GF-D8 (cell line): Measurements from ENCODE around the gene GSTT2B.
"Not testable (repeated sequence)": the region's sequence is repeated elsewhere in the genome, so short reads cannot be mapped to it uniquely, and the experiment has no call there.

Source experiments
- DNase-seq: peaks from one replicate; lab custom pipeline; 2025; lab: John Stamatoyannopoulos, UW

Gene GSTT2B

DNA sequence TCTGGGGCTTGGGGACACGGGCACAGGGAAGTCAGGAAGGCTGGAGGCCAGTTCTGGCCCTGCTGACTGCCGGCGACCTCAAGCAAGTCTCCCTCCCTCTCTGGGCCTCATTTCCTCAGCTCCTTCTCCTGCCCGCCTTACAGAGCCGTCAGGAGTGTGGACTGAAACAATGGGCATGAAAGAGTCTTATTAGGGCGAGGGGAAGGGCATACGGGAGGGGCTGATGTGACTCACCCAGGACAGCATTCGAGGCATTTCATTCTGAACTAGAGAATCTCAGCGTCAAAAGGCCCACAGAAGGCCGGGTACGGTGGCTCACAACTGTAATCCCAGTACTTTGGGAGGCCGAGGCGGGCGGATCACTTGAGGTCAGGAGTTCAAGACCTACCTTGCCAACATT is 20.8 kb downstream of the GSTT2B start:
- not testable (repeated sequence) for DNase-seq

DNA sequence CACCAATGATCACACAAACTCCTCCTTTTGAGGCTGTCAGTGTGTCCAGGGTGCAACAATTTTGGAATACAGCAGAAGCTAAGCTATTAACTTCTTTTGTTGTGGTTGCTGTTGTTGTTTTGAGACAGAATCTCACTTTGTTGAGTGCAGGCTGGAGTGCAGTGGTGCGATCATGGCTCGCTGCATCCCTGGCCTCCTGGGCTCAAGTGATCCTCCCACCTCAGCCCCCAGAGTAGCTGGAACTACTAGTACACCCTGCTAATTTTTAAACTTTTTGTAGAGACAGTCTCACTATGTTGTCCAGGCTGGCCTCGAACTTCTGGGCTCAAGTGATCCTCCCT is 22.0 kb downstream of the GSTT2B start:
- DNase-seq: no peak

DNA sequence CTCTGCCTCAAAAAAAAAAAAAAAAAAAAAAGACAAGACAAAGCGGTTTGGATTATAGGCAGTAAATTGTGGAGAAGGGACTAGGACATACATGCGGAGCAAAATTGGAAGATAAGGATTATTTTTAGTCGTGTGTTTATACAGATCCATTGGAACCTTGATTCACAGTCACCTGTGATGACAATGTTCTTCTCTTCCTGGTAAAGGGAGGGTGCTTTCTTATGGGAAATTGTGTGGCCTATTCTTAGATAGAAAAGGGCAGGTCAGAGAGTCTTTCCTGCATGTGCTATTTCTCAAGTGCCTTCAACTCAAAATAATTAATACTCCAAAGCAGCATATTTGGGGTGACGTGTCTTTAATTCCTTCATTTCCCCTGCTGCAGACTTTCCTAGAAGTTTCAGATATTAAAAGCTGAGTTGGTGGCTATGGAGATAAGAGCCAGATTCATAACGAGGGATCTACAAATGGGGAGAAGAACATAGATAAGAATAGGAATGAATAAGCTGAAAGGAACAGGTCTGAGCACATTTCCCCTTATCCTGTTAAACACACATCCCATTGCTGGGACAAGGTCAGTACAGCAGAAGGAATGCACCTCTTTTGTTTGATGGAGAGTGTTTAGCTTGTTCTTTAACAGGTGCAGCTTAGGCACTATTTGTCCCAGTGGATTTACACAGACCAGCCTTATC is 22.5 kb downstream of the GSTT2B start:
- no peak for DNase-seq

DNA sequence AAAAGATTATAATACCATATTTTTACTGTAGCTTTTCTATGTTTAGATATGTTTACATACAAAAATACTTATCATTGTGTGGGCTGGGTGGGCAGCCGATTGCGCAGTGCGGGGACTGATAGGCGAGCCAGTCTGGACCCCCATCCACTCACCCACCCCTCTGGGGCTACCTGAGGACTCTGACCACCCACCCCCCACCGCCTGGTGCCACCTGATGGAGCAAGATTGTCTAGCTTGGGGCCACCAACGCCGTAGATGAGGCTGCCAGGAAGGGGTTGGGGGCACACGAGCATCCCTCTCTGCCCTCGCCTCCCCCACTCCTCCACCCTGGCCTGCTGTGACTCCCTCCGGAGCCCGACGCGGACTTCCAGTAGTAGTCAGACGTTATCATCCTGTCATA is 34.4 kb downstream of the GSTT2B start:
- no peak for DNase-seq

DNA sequence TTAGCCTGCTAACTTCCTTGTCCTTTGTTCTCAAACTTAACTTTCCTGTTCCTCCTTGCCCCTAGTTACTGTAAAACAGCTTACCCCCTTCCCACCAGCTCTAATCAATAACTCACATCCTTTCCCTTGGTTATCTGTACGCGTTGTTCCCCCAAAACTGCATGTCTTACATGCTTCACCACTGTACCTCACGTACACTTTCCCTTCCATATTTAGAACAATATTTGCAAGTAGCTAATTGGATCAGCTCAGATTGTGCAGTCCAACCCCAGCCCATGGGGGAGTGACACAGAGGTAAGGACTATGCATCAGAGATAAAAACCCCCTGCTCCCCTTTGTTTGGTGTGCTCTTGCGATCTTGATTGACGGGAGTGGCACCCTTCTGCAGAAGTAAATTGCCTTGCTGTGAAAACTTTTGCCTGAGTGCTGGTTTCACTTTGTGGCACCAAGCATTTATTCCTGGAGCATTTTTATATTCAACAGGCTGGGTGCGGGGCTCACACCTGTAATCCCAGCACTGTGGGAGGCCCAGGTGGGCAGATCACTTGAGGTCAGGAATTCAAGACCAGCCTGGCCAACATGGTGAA is 35.9 kb downstream of the GSTT2B start:
- DNase-seq: no peak

DNA sequence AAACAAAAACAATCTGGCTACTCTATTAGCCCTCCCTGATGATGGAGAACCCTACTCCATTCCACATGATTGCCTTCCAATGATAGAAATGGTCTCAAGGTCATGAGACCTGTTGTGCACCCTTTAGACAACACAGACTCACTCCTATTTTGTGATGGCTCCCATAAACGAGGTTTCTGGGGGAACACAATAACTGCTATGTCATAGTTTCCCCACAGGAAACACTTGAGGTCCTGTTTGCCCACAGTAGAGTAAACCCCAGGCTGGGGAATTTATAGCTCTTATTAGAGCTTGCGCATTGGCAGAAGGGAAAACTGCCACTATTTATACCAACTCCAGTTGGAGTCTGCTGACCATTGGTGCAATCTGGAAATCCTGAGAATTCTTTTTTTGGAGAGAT is 38.1 kb downstream of the GSTT2B start:
- DNase-seq: no peak

DNA sequence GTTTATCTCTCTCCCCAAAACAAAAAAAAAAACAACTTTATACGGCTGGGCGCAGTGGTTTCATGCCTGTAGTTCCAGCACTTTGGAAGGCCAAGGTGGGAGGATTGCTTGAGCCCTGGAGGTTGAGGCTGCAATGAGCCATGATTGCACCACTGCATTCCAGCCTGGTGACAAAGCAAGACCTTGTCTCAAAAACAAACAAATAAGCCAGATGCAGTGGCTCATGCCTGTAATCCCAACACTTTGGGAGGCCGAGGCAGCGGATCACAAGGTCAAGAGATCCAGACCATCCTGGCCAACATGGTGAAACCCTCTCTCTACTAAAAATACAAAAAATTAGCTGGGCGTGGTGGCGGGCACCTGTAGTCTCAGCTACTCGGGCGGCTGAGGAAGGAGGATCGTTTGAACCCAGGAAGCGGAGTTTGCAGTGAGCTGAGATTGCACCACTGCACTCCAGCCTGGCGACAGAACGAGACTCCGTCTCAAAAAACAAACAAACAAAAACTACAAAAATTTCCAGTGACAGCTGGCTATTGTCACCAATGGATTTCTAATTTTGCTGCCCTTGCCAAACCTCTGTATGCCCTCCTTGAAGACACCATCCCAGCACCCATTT is 39.3 kb downstream of the GSTT2B start:
- not testable (repeated sequence) for DNase-seq

DNA sequence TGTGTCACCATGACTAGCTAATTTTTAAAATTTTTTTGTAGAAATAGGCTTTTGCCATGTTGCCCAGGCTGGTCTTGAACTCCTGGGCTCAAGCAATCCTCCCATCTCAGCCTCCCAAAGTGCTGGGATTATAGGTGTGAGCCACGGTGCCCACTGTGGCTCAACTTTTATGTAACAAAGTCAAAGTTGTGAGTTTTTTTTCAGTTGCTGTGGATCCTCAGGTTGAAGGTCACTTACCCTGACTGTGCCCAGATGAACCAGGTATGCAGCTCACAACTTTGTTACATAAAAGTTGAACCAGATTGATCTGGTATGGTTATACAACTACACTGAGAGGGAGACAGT is 40.8 kb downstream of the GSTT2B start:
- not testable (repeated sequence) for DNase-seq

DNA sequence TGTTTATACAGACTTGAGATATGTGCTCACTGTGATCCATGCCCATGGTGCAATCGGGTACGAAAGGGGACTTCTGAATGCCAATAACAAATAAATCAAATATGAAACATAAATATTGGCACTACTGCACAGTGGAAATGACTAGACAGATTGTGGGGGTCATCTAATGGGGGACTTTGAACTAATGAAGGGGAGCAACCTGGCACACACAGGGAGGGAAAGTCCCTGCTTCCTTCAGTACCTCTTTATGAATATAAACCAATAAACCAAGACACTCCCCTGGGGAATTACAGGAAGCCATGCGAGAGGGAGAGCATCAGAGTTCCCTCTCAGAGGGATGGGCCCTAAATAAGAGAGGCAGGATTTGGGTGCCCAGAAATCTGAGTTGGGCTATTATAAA is 45.7 kb downstream of the GSTT2B start:
- DNase-seq: no peak

DNA sequence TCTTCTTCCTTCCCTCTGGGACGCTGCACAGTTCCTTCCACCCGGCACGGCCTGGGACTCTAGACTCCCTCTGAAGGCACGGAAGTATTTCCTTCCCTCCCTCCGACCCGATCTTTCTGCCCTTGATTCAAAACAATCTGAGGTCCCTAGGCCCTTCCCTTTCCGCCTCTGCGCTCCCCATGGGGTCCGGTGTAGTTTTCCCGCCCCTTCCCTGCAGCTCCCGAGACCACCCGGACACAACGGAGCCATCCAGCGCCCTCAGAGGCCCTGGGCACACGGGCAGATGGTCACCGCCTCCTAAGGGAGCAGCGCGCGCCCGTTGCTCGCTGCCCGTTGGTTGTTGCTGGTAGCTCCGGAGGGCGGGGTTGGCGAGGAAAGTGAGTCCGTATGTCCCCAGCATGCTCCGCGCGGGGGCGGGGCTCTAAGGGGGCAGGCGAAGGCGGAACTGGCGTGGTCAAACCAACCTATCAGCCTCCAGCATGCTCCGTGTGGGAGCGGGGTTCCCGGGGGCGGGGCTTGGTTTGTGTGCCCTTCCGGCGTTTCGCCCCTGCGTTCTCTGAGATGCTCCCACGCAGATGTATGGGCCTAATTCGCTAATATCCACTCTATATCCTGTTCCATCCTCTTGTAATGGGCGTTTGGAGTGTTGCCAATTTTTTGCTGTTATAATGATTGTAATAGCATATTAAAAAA is 47.2 kb downstream of the GSTT2B start:
- DNase-seq: peak; percentile 98

DNA sequence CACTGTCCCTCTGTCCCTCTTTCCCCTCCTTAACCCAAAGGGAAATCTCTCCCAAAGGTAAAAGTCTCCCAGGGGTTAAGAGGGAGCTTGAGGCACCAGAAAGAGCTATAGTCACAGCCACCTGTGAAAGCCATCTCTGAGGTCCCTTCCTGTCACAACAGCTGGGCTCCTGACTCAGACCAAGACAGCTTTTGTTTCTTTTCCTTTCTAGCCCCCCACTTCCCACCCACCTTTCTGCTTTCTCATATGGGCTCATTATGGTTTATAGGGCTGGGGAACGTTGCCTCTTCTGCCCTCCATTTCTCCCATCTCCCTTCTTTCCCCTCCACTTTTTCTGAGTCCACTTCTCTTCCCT is 47.7 kb downstream of the GSTT2B start:
- DNase-seq: no peak

DNA sequence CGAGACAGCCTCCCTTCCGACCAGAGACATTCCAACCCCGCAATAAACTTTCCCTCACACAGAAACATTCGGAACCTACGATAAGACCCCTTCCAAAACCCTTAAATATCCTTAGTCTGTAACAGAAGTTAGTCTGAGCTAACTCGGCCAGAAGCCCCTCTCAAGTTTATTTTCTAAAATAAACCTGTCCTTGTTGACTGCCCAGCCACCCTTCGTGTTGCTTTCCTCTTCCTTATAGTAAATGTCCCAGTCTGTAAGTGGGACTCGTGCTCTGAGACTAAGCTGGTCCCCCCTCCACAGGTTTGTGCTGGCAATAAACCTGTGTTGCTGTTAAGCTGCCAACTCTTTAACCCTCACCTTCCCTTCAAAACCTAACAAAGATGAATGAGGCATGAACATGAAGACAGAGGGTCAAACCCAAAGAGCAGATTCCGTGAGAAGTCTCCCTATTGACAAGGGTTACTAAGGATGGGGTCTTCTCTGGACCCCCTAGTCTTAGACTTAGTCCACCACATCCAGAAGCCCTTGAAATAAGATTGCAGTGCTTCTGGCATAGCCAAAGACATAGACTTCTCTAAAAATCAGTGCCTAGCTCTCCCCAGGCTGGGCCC is 48.6 kb downstream of the GSTT2B start:
- DNase-seq: no peak

DNA sequence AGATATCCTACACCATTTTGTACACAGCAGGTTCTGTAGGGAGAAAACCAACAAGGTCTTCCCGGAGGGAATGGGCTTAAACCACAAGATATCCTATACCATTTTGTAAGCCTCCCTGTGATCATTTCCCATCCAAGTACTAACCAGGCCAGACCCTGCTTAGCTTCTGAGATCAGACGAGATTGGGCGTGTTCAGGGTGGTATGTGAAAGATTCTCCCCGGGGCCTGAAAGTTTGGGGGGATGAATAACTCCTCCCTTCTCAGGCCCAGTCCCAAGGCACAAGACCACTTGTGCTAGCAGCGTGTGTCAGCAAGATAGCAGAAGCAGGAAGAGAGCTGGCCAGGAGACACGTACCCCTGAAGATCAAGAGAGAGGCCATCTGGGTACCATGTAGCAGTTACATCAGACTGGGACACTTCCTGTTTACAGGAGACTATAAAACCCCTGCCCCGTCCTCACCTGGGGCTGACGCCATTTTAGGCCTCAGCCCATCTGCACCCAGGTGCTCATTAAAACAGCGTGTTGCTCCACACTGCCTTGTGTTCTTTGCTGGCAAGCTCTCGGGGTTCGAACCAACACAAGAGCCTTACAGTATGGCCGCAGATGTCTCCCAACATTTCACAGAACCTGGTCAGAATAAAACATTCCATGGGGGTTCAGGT is 49.5 kb downstream of the GSTT2B start:
- no peak for DNase-seq

DNA sequence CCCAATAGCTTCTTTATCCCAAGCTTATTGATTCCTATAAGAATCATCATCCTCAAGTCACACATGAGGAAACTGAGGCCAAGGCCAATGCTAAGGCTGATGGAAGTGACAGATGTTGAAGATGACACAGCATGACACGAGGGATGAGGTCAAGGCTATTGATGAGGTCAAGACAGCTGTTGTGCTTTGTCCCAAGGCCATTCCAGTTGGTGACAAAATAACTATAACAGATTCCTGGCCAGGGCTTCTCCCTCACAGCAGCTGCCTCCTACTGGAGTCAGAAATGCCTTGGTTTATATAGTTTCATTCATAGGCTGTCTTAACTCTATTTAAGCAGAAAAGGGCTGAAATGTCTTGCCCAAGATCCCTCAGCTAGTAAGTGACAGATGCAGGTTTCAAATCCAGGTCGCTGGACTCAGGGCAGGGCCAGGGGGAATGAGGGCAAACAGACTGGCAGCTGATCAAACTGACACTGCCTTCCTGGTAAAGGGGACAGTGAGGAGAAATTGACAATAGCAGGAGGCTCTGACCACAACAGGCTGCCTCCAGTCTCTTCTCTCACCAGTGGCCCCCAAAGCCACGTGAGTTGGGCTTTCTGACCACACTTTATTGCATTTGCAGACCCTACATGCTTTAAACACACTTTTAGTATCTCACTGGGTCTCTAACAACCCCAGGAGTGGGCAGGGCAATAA is 50.4 kb downstream of the GSTT2B start:
- DNase-seq: no peak

DNA sequence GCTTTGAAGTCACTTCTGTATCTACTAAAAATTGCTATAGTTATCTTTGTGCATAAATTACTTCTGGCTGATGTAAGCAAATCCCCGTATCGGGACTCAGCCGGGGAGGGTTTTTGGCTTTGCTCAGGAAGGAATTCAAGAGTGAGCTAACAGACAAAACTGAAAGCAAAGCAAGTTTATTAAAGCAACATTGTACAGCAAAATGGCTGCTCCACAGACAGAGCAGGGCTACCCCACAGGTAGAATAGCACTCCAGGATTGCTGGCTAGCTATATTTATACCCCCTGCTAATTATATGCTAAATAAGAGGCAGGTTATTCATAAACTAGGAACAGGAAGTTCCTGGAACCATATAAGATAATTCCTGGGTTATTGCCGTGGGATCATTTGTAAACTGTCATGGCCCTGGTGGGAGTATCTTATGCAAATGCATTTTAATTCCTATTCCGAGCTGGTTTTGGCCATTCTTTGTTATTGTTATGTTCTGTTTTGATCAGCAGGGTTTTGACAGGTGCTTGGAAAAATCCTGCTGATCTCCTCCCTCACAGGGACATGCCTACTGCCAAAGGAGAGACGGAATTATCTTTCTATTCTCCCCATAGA is 51.6 kb downstream of the GSTT2B start:
- DNase-seq: no peak

DNA sequence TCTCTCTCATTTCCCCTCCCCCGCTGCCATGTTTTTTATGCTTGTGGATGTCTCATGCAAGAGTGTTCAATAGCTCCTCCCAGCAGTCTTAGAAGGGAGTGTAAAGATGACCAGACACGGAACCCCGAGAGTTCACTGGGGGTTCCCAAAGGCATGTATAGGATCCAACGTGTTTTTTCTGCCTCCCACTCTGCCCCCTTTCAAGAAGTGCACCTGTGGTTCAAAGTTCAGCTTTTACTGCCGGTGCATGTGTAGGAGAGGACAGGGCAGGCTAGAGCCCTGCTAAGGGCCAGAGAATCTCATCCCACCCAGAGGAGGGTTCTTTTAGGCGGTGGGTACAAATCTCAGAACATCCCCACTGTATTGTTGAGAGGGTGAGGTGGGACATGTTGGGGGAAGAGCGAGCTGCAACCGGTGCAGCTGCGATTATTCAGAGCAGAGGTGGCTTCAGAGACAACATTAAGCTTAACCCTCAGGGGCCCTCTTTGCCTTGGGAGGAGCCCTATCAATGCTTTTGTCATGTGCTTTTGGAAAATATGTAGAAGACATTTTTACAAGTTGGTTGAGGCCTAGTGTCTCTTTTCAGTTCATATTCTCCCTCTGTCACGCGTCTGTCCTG is 52.3 kb downstream of the GSTT2B start:
- no peak for DNase-seq

DNA sequence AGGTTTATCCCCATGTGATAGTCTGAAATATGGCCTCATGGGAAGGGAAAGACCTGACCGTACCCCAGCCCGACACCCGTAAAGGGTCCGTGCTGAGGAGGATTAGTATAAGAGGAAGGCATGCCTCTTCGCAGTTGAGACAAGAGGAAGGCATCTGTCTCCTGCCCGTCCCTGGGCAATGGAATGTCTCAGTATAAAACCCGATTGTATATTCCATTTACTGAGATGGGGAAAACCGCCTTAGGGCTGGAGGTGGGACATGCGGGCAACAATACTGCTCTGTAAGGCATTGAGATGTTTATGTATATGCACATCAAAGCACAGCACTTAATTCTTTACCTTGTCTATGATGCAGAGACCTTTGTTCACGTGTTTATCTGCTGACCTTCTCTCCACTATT is 53.6 kb downstream of the GSTT2B start:
- not testable (repeated sequence) for DNase-seq
